Measurements from ENCODE around the gene TBL1XR1.
"Not testable (repeated sequence)": the region's sequence is repeated elsewhere in the genome, so short reads cannot be mapped to it uniquely, and the experiment has no call there.

TBL1XR1 gene

GRCh38 chr3:177180506-177180905 lies 16.8 kb downstream of the TBL1XR1 start:
- no peak for DNase-seq

GRCh38 chr3:177179281-177180067 lies 17.8 kb downstream of the TBL1XR1 start:
- no peak for DNase-seq

GRCh38 chr3:177177749-177178221 lies 19.5 kb downstream of the TBL1XR1 start:
- DNase-seq, result no peak

- DNase-seq, result no peak
Observed at GRCh38 chr3:177174607-177175170, 22.6 kb downstream of the TBL1XR1 start.

- DNase-seq, result no peak
Observed at GRCh38 chr3:177169936-177170722, 27.2 kb downstream of the TBL1XR1 start.

GRCh38 chr3:177168431-177168830 lies 28.9 kb downstream of the TBL1XR1 start:
- no peak for DNase-seq

- DNase-seq, result no peak
Observed at GRCh38 chr3:177162742-177163141, 34.5 kb downstream of the TBL1XR1 start.

GRCh38 chr3:177161603-177162002 lies 35.7 kb downstream of the TBL1XR1 start:
- not testable (repeated sequence) for DNase-seq

GRCh38 chr3:177158461-177158860 lies 38.8 kb downstream of the TBL1XR1 start:
- no peak for DNase-seq

GRCh38 chr3:177157492-177157891 lies 39.8 kb downstream of the TBL1XR1 start:
- DNase-seq, result no peak

GRCh38 chr3:177154733-177155132 lies 42.5 kb downstream of the TBL1XR1 start:
- DNase-seq, result no peak

GRCh38 chr3:177150970-177151627 lies 46.2 kb downstream of the TBL1XR1 start:
- DNase-seq, result peak; percentile 77

GRCh38 chr3:177150218-177150916 lies 46.9 kb downstream of the TBL1XR1 start:
- no peak for DNase-seq

- DNase-seq, result no peak
Observed at GRCh38 chr3:177149106-177149505, 48.2 kb downstream of the TBL1XR1 start.

GRCh38 chr3:177147790-177148189 lies 49.5 kb downstream of the TBL1XR1 start:
- DNase-seq, result no peak

- peak; percentile 73 for DNase-seq
Observed at GRCh38 chr3:177146646-177147045, 50.6 kb downstream of the TBL1XR1 start.

- no peak for DNase-seq
Observed at GRCh38 chr3:177145954-177146353, 51.3 kb downstream of the TBL1XR1 start.

- no peak for DNase-seq
Observed at GRCh38 chr3:177145381-177145780, 51.9 kb downstream of the TBL1XR1 start.

GRCh38 chr3:177144922-177145321 lies 52.4 kb downstream of the TBL1XR1 start:
- DNase-seq, result peak; percentile 77

GRCh38 chr3:177141899-177142646 lies 55.2 kb downstream of the TBL1XR1 start:
- DNase-seq, result peak; percentile 72

GRCh38 chr3:177141471-177141870 lies 55.8 kb downstream of the TBL1XR1 start:
- DNase-seq, result no peak

- DNase-seq, result peak; percentile 68
Observed at GRCh38 chr3:177139220-177139619, 58.1 kb downstream of the TBL1XR1 start.
